Occipital lobe (tissue), 3 donors: ENCODE data around the gene RELL1. TPM values are rescaled to one million over a fixed set of nuclear protein-coding genes. Genes with fewer than 3 reads are reported as not detected.

Experiments used
- DNase-seq: peaks from one replicate; lab custom pipeline; 2025; lab: John Stamatoyannopoulos, UW
- small RNA-seq: library from RNA; depleted of rRNA; stranded (forward); fragments of <200 nt; gene quantifications from one replicate; pipeline ENCODE3, GENCODE V24; 2014
- total RNA-seq: library from RNA; depleted of rRNA; stranded (reverse); fragments of >200 nt; gene quantifications from one replicate; pipeline ENCODE4 v1.2.3, GENCODE V29; 2014

RELL1 gene
- total RNA-seq, 1 donor from 2014 or later: 40.6 TPM

DNA sequence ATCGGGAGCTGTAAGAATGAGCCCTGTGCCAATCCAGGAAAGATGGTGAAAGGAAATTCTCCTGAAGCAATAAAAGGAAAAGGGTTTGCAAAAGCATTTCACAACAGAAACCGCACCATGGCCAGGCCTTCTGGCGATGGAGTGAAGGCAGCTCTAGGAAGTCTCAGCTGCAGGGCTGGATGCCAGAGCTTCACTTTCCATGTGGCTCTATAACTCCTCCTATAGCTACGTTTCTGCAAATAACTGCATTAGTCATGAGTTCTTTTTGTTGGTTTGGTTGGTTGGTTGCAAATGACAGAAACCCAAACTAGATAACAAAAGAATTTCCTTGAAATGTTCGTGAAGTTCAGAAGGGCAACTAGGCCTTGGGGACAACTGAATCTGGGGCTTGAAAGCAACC lies 84.6 kb downstream of the RELL1 start:
- no peak for DNase-seq

DNA sequence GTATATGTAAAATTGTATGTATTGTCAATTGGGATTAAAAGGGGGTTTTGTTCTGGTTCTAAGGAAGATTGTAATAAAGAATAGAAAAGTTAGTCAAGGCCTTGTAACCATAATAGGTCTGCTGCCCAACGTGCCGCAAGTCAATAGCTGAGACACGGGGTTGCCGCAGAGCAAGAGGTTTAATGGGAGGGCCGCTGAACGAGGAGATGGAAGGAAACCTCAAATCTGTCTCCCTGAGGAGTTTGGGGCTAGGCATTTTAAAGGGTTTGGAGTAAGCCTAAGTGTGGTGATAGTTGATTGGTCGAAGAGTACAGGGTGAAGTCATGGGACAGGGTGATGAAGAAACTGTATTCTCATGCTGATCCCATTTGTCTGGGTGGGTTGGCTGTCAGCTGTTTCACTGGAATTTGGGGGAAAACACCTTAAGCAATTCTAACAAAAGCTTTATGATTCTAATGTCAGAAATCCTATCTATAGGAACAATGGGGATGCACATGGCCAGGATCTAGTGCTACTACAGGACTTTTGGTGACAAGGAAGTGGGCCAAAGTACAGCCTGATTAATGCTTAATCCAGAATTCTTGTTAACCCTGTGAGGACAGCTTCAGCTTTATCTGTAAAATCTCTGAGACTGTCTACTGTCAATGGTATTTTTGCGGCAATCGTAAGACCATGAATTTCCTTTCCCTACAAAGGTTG lies 86.9 kb downstream of the RELL1 start:
- no peak for DNase-seq

DNA sequence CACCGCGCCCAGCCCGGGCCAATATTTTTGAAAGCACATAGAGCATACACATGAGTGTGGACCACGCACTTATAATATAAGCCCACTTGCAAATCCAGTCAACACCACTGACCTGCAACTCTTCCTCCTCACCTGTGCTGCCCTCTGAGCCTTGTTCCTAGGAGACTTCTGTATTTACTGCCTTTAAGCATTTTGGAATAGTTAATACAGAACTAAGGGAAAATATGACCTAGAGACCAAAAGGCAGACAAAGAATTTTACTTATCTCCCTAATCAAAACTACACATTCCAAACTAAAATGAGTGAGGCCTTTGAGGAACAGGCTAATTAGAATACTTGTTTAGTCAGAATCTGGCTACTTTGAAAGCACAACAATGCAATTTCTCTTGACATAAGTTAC lies 89.1 kb downstream of the RELL1 start:
- DNase-seq: no peak

DNA sequence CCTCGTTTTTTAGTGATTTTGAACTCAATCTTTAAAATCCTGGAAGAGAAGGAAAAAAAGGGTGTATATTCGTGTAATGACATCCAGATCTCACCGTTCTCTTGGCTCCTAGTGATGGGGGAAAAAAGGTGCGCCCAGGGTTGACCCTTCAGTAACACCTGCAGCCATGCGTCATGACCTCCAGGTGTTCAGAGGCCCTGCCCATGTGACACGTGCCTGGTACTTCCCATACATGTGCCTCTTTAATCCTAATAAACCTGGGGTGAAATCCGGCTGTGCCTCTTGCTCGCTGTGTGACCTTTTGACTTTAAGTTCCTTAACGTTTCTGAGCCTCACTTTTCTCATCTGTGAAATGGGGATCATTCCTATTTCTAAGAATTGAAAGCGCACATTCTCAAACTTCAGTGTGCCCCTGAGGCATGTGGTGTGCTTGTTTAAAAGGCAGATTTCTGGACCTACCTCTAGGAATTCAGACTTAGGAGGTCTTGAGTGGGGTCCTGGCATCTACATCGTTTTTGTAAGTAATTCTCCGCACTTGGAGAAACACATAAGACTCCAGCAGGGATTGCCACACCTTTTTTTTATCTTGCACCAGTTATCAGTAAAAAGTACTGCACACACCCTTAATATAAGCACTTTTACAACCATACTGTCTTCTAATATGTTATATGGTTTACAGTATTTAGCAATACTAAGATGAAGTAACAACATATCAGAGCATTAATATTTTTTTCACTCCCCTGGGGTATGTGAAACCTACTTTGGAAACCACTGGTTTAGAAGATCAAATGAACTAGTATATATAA lies 90.1 kb downstream of the RELL1 start:
- DNase-seq: no peak

DNA sequence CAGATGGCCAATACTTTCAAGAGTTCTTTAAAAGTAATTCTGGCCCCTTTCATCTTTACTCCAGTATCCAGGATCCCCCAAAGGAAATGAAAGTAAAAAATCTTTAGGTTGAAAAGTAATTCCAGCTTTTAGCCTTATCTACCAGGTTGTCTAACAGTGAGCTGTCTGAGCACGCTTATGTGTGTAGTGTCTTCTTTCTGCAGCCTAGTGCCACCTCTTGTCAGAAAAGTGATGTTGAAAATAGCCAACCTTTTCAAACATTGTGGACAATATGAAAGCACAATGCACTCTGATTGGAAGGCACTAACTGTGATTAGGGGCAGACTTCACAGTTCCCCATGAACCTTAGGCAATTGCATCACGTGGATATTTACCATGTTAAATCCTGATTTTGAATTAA lies 92.1 kb downstream of the RELL1 start:
- no peak for DNase-seq

DNA sequence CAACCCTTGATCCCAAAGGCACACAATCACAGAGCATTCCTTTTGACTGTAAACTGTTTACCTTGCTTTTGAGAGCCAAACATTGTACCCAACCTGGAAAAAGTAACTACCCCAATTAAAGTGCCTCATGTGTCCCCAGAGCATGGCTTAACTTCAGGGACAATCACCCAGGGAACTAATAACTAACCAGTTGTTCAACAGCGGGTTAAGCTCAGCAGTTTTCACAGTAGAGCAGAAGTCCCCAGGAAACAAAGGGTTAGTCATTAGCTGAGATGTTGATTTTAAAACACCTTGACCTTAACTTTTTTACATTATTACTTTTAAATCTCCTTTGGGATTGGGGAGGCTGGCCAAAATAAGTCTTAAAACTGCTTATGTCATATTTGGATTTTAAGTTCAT lies 94.8 kb downstream of the RELL1 start:
- no peak for DNase-seq

DNA sequence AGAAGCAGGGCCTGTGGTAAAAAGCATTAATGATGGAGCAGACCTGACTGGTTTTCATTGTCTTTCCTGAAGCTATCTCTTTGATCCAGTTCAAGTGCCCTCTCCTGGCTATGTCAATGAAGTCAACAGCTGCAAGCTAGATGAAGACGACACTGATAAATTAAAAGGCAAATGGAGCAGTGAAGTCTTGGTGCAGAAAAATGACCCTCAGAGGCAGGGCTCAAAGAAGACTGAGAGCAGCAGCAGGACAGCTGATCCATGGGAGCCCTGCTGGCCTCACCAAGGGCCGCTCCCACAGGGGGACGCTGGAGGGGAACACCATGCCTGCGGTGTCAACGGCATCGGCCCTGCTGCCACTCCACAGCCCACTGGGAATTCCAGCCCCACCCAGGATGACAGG lies 96.2 kb downstream of the RELL1 start:
- no peak for DNase-seq

DNA sequence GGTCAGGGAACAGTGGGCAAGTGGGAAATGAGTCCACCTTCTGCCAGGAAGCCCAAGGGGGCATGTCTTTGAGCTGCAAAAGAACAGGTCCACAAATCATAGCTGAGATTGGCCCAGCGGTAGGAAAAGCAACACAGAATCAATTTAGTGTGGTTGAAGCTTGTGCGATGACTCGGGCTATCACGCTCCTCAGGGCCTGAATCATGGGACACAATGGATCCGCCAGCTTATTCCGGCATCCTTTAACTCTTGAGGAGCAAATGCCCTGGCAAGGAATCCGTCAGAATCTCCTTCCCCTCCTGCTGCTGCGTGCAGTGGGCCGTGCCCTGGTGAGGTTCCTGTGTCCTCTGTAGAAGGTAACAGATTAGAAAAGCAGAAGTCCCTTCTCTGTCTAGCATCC lies 98.0 kb downstream of the RELL1 start:
- DNase-seq: no peak

DNA sequence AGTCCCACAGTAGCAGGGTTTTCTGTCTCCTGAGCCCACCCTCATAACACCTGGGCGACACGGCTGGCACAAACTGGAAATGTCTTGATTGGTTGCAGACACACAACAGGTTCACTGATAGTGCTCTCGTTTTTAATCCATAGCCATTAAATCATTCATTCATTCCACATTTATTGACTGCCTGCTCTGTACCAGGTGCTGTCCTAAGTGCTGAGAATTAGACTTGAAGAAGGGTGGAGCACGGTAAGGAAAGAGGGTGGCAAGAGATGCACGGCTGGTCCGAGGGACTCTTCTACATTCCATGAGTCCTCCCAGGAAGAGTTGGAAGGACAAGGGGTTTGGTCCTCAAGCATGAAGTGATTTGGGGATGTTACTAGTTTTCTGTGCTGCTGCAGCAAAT lies 100.0 kb downstream of the RELL1 start:
- no peak for DNase-seq

DNA sequence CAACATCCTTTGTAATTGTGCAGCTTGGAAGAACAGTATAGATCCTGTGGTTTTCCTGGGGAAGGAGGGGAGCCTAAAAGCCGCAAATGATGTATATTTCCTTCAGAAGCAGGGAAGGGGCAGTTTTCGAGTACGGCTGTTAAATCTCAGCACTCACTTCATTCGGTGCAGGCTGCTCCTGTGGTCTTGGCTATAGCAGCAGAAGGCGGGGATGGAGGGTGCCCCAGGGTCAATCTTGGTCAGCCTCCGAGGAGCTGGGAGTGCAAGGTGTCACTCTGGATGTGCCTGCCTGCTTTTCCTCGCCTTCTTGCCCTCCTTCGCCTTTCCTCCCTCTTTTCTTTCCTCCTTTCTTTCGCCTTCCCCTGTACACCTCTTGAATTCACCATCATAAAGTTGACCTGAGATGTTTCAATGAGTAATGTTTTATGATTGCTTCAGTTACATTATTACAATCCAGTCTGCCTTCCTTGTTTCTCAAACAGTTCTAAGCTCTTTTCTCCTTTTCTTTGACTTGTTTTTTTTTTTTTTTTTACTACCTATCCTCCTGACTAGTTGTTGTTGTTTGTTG lies 101.6 kb downstream of the RELL1 start:
- DNase-seq: no peak

DNA sequence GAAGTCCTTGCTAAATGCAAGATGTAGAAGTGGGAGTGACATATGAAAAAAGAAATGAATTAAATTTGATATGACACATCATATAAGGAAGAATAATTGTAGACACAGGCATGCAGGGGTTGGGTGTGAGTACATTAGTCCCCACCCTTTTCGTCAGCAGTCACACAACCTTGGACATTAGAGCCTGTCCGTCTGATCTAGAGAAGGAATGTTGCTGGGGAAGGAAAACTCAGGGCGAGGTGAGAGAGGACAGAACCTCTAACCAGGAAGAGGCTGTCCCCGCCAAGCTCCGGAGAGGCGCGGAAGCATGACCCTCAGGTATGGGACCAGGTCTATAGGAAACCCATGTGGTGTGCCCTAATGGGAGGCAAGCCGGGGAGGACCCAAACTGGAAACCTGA lies 102.1 kb downstream of the RELL1 start:
- DNase-seq: no peak

DNA sequence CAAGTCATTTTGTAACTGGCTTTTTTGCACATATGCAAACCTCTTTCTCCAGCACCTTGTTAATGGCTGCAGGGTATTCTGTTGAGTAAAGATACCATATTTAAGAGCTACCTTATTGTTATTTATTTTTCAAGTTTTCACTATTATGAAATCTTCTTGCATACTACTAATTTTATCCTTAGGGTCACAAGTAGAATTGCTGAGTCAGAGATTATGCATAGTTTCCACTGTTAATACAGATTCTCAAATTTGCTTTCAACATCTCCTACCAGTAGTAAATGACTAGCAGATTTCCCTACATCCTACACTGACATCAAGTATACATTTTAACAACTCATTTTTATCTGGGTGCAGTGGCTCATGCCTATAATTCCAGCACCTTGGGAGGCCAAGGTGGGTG lies 112.6 kb downstream of the RELL1 start:
- DNase-seq: no peak

DNA sequence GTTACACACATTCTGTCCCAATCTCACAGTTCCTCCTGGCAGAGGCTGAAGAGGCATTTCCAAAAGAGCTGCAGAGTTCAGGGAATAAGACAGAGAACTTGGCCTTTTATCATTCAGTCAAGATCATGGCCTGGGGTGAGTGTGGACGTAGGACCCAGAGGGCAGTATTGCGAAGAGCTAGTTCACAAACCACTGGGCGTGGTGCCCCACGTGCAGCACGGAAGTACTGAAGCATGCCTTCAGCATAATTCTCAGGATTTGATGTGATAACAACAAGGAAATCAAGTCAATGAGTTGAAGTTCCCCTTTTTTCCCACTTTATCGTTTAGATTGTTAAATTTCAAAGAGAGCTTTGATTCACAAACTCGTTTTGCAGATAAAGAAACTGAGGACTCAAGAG lies 117.7 kb downstream of the RELL1 start:
- no peak for DNase-seq

DNA sequence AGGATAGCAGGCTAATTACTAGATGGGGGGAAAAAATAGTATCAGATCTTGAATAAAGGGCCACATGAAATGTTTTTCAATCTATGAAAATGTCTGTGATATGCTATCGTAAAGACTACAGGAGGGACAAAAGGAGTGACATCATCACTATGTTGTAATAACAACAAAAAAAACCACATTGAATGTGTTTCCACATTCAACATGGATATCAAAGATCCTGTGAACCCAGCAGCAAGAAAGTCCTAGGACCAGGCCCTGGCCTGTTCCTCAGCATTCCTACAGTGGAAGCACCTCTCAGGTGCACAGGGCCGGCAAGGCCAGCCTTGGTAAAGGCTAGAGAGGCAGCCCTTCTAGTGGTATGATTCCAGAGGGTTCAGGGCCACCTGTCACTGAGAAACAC lies 118.3 kb downstream of the RELL1 start:
- DNase-seq: no peak

DNA sequence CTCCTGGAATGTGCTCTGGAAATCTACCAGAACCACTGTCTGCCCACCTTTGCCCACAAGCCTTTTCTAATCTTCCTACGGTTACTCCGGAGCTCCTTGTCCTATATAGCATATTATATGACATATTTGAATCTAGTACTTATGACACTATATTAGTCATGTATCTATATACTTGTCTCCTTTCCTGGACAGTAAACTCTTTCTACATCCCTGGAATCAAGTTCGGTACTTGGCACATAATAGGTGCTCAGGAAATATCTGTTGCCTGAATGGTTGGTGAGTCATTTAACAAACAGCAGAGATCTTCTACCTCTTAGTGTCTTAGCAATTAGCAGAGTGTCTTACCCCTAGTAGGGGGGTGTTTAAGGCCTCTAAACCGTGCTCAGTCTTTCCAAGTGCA lies 123.6 kb downstream of the RELL1 start:
- DNase-seq: no peak

DNA sequence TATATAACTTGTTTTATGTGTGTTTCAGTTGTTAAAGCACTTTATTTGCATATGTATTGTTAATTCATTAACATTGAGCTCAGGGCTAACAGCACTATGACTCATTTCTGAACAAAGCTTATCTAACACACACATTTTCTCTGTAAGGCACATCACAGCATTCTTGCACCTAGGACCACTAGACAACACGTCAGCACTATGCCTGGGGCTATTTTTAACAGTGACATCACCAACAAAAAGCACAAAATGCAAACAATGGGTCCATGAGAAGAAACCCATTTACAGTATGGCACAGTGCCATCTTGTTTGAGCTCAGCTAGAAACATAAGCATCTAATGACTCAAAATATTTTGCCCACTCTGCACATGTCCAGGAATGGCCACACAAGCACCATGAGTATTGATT lies 124.4 kb downstream of the RELL1 start:
- DNase-seq: no peak

DNA sequence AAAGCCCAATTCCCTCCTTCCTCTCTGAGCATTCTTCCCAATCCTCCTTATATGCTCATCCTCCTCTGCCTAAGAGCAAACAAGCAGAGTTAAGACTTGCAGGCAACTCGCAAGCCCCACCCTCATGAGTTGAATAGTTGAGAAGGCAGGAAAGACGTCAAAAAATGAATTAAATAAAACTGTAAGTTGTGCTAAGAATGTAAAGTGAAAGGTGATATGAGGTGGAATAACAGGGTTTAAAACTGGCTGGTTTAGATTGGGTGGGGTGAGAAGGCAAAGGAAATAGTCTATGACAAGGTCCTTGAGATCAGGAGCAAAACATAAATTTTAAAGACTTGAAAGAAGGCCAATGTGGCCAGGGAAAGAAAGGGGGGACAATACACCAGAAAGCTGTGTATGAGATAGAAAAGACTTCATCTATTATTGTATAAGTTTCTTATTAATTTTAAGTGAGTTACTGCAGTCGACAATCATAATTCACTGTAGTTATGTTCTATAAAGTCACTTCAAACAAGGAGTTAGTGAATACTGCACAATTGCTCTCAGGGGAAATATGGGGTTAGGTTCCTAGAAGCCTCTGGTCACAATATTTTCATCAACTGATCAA lies 124.9 kb downstream of the RELL1 start:
- no peak for DNase-seq

Small RNA genes lying within 50 kb of the gene (small RNA-seq; reads per million reads assigned to genes)
- gene RF00019: not detected

Other genes with a start within 250 kb of the RELL1 start
- 20.4 TPM for gene PGM2, start 140.3 kb upstream of the RELL1 start, total RNA-seq
- 57.2 TPM for gene TBC1D1, start 204.7 kb upstream of the RELL1 start, total RNA-seq